ENCODE measurements around the gene FNDC3A.
"Not testable (repeated sequence)": the region's sequence is repeated elsewhere in the genome, so short reads cannot be mapped to it uniquely, and the experiment has no call there.

Gene FNDC3A

DNA sequence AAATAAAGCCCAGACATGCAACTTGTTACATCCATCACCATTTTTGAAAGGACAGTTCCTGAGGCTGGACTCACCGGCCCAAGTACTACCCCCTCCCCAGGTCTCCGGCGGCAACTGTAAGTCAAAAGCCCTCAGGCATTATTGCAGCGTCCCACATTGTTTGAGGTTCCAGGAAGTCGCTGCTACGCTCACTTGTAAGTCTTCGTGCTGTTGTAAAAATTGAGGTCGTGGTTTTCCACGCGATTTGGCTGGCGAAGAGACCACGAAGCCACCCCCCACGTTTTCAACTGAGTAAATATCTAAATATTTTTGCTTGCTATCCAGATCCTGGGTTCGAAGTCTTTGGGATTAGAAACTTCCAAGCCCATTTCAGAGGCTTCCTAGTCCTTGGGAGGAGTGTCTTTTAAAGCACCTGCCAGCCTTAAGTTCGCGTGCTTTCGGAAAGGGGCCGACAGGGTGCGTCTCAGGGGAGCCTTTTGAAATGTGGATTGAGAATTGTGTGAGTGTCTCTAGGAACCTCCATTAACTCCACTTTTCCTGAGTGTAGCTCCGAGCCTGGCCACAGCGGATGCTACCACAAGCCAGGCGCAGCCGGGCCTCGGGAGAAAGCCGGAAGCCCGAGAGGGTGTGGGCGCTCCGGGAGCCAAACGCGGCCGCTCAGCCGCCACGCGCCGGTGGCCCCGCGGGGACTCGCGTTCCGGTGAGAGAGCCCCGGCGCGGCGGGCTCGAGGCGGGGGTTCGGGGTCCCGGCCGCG, 434 bp upstream of the FNDC3A start:
- peak; percentile 11 for DNase-seq (ENCODE audit: low read depth, low spot score)

DNA sequence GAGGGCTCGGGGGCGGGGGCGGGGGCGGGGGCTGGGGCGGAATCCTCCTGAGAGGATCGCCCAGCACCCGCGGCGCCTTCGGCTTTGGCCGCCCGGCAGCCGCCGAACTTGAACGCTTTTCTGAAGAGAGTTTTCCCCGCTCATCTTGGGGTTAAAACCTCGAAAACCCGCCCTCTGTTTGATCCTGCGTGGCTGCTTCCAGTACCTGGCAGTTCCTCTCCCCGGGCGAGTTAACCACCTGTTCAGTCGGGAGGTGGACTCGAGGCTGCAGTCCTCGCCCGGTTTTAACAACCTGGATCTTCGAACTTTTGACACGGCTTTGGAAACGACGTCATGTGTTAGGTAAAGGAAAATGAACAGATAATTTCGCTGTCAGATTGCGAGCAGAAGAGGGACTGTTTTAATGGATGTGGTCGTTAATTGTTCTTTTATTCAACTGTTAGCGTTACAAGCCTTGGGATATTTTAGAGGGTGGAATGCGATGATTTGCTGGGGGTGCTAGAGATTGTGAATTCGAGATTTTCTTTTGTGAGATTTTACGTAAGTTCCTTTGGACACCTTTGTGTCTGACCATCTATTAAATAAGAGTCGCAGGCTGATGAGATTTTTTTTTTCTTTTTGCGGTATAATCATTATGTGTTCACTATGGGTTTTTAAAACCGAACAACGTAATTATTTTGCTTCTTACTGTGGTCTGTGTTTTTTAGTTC, 1.0 kb downstream of the FNDC3A start:
- DNase-seq (ENCODE audit: low read depth, low spot score), result no peak

DNA sequence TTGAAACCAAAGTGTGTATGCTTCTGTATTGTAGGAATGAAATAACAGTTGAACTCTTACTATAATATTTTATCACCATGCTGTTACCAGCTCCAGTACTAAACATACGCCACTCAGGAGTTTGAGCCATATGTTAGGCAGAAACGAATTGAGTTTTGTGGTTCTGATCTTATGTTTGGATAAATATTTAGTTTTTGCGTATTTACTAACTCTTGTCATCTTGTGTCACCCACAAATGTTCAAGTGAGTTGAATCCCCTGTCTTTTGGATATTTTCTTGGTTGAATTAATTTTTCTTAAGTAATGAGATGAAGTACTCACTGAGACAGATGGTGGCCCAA, 1.5 kb downstream of the FNDC3A start:
- DNase-seq (ENCODE audit: low read depth, low spot score), result no peak

DNA sequence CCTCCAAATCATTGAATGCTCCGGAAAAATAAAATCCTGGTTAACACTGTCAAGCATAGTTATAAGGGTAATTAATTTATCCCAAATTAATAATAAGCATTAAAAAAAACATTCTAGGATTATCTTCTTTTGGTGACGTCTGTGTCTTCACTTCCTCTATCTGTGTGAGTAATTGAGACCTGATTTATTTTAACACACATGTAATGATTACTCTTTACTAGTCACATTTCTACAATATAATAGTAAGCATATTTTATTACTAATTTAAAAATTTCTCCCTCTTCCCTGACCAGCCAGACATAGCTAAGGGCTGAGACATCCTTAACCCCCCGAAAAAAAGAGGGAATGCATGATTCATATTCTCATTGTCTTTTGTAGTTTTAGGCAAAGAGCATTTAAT, 2.3 kb downstream of the FNDC3A start:
- no peak for DNase-seq (ENCODE audit: low read depth, low spot score)

DNA sequence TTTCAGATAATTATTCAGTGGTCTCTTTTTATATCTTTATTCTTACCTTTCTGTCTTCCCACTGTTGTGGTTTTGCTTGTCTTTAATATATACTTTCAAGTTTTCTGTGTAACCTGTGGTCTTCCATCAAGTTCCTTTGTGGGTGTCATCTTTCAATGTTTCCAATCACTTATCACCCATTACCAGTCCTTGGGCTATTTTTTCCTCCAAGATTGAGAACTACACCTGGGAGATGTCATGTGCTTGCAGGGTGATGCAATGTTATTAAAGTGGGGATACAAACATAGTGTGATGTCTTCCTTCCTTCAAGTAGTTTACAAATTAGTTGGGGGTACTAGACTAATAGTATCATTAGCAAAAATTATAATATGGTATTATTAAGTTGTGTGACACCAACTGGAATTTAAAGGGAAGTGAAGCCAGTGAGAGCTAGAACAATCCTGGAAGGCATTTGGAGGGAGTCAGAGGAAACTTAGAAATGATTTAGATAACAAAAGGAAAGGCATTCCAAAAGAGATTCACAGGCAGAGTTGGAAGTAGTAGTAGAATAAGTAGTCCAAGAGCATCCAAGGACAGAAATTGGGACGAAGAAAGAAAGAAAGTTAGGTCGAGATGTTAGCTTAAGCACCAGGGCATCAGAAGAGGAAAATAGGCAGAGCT, 3.4 kb downstream of the FNDC3A start:
- DNase-seq (ENCODE audit: low read depth, low spot score), result no peak

DNA sequence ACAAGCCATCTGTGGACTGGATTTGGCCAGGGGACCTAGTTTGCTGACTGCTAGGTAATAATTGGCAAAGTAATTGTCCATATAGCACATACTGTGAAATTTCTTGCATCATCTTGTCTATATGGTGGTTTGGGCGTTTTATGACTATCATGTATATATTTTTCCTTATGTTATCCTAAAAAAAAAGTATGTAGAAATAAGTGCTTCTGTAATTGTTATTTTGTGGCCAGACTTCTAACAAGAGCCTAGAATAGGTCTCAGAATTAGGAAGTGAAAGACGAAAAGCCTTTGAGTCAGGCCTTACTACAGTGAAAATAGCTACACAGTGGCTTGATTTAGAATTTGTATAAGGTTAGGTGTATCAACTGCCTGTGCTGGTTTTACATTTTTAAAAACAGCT, 4.2 kb downstream of the FNDC3A start:
- no peak for DNase-seq (ENCODE audit: low read depth, low spot score)

DNA sequence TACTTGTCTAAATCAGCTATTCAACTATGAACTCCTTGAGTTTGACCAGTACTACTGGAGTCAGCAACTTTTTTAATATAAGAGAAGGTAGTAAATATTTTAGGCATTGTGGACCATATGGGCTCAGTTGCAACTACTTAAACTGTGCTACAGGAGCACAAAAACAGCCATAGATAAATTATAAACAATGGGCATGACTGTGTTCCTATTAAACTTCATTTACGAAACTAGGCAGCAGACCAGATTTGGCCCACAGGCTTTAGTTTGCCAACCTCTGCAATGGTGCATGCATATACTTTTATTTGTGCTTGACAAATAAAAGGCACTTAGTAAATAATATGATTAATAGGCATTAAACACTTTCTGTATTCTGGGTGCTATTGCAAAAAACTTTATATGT, 7.6 kb downstream of the FNDC3A start:
- no peak for DNase-seq (ENCODE audit: low read depth, low spot score)

DNA sequence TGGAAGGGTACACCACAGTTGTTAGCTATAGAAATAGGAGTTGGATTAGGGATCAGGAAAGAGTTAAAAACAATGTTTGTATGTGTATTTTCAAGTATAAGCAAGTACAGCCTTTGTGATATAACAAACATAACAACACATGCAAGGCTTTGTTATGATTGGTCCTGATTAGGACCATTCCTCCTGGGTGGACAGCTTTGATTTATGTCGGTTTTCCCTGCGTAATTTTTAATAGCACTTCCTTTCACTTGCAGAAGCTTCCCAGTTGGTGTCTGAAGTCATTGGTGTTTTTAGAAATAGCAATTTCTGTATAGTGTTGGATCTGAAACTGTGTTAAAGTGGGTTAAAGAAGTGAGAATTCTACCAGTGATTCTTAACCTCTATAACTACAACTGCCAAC, 10.0 kb downstream of the FNDC3A start:
- DNase-seq (ENCODE audit: low read depth, low spot score), result no peak

DNA sequence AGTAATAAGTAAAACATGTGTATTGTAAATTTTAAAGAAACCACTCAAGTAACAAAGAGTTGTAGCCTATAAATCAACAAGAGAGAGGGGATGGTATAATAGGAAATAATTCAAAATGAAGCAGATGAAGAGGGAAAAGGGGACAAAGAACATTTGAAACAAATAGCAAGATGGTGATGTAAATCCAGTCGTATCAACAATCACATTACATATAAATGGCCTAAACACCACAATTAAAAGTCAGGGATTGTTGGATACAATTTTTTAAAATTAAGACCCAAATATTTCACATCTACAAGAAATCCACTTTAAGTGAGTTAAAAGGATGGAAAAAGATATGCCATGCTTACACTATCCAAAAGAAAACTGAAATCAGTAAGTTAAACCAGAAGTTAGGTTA, 15.2 kb downstream of the FNDC3A start:
- DNase-seq (ENCODE audit: low read depth, low spot score), result no peak

DNA sequence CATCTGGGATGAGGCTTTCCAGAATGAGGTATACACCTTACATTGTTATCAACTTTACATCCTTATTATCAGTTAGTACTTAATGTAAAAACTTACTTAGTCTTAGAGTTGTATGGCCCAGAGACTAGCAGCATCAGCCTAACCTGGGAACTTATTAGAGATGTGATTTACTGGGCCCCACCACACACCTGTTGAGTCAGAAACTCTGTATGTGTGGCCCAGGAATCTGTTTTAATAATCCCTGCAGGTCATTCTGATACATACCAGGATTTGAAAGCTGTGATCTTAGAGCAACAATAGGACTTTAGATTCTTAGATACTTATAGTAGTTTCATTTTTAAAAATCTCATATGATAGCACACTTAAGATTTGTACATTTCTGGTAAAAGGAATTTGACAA, 17.4 kb downstream of the FNDC3A start:
- no peak for DNase-seq (ENCODE audit: low read depth, low spot score)

DNA sequence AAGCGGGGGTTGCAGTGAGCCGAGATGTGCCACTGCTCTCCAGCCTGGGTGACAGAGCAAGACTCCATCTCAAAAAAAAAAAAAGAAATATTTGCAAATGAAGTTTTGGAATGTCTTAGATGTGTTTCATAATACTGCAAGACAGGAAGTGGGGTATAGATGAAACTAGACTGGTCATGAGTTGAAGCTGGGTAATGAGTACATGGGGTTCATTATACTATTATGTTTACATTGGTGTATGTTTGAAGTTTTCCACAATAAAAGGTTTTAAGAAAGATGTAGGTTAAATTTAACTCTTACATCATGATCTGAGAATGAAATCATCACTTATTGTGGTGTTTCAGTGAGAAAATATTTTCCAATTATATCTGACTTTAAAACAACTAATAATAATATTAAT, 19.0 kb downstream of the FNDC3A start:
- DNase-seq (ENCODE audit: low read depth, low spot score), result no peak

DNA sequence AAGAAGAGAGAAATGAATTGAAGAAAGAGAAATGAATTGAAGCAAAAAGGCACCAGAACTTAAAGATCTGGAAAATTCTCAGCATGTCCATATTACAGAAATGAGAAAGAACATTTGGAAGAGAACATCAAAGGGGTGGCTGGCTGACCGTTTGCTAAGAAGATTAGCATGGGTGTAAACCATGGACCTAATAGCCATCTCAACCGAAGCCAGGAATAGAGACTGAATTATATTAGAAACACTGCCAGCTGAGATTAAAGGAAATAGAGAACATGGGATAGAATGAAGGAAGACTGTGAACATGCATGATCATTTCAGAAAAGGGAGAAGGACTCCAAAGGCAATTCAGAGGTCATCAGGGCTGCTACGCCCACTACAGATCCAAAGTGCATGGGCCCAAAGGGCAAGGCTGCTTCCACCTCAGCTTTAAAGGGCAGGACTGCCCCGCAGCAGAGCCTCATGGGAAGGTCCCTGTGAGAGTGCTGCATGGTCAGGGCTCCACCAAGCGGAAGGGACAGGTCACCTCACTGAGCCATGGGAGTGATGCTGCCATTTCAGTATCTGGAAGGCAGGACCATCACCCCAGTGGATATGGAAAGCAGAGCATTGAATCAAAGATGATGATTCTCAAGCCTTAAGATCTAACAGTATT, 23.1 kb downstream of the FNDC3A start:
- no peak for DNase-seq (ENCODE audit: low read depth, low spot score)

DNA sequence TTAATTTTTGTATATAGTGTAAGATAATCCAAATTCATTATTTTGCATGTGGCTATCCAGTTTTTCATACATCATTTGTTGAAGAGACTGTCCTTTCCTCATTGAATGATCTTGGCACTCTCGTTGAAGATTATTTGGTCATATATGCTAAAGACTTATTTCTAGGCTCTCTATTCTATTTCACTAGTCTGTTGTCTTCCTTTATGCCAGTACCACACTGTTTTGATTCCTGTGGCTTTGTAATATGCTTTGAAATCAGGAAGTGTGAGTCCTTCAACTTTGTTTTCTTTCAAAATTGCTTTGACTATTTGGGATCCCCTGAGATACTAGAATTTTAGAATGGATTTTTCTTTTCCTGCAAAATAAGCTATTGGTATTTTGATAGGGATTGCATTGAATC, 24.5 kb downstream of the FNDC3A start:
- no peak for DNase-seq (ENCODE audit: low read depth, low spot score)

DNA sequence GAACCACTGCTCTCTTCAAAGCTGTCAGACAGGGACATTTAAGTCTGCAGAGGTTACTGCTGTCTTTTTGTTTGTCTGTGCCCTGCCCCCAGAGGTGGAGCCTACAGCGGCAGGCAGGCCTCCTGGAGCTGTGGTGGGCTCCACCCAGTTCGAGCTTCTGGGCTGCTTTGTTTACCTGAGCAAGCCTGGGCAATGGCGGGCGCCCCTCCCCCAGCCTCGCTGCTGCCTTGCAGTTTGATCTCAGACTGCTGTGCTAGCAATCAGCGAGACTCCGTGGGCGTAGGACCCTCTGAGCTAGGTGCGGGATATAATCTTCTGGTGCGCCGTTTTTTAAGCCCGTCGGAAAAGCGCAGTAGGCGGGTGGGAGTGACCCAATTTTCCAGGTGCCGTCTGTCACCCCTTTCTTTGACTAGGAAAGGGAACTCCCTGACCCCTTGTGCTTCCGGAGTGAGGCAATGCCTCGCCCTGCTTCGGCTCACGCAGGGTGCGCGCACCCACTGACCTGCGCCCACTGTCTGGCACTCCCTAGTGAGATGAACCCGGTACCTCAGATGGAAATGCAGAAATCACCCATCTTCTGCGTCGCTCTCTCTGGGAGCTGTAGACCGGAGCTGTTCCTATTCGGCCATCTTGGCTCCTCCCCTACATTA, 43.4 kb downstream of the FNDC3A start:
- DNase-seq (ENCODE audit: low read depth, low spot score), result not testable (repeated sequence)

DNA sequence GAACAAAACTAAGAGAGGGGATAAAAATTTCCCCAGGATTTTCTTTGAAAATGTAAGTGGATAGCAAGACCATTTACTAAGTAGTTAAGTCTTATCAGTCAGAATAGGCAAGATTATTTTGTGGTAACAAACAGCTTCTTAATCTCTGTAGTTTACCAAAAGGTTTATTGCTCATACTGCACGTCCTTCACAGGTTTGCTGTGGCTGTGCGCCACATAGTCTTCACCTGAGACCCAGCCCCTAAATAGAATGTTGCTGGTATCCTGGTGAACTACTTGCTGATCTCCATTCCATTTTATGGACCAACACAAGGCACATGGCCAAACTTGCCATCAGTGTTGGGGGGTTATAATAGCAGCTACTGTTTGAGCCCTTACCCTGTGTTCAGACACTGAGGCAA, 44.6 kb downstream of the FNDC3A start:
- no peak for DNase-seq (ENCODE audit: low read depth, low spot score)

DNA sequence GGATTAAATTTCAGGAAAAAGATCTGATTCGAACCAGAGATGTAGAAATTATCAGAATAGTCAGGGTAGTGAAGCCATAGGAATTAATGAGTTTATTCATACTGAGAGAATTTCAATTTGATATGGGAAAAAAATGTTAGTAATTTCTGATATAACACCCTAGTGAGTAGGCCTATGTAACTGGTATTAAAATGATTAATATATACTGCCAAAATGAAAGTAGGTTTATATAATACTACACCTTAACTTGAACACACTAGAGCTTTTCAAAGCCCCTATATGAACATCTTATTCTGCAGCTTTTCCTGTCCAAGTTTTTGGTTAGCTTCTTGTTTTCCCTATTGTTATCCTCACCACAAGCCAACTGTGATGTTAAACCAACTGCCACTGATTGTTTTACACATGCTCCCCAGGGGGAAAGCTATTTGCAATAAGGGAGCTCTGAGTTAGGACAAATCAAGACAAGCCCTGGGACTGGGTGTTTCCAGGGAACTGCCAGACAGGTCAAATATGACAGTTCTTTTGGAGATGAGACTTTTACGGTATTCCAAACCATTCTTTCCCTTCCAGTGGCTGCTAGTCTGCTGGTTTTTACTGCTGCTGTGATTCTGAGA, 45.3 kb downstream of the FNDC3A start:
- DNase-seq (ENCODE audit: low read depth, low spot score), result no peak

DNA sequence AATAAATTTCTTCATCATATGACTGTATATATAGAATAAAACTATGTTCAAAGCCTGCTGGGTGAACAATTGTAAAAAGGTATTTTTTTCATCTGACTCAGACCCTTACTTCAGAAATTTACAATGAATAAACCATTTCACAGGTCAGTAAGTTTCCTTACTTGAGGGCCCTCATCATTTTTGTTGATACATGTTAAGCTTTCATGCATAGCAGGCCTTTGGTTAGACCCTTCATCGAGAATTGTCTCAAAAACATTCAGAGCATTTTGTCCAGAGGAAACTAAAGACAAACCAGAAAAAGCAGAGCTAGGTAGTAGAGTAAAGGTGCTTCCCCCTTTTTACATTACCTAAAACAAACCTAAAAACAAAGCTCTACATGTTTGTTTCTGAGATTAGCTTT, 46.2 kb downstream of the FNDC3A start:
- DNase-seq (ENCODE audit: low read depth, low spot score), result no peak

DNA sequence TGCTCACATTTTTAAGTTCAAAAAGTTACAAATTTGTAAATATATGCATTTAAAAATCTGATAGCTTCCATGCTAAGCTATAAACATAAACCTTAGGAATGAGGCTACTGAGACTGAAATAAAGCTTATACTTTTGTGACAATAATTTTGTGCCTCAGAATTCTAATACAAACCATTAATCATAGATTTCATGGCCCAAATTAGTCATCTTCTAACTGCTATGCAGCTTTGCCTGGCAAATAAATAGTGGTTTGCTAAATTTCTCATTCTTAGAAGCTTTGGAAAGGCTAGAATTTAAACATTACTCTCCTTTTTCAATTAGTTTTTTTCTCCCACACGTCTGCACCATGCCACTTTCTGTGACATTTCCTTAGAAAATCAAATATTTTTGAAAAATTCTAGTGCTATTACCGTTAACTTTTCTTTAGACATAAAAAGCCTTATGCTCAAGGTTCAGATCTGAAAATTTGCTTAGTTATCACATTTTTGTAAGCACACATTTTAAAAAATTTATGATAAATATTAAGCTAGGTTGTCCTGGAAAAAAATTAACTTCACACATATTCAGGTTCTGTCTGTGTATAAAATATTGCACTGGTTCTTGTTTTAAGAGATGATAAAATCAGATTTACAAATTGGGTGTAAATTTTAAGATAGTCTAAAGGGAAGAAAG, 46.9 kb downstream of the FNDC3A start:
- no peak for DNase-seq (ENCODE audit: low read depth, low spot score)

DNA sequence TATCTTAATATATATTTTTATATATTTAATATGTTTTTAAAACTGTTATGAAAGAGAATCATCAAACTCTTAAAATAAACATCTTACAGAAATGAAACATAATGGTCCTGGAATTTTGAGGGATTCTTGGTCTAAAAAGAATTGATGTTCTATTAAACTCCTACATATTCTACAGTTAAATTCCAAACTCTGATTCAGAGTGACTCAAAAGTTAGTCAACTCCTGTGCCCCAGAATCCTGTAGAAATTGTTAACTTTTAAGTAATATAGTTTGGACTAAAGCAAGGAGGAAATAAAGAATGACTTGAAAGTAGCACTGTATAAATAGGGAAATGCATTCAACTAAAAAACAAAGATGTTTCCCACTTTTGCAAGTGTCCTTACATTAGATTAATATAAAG, 47.7 kb downstream of the FNDC3A start:
- no peak for DNase-seq (ENCODE audit: low read depth, low spot score)

DNA sequence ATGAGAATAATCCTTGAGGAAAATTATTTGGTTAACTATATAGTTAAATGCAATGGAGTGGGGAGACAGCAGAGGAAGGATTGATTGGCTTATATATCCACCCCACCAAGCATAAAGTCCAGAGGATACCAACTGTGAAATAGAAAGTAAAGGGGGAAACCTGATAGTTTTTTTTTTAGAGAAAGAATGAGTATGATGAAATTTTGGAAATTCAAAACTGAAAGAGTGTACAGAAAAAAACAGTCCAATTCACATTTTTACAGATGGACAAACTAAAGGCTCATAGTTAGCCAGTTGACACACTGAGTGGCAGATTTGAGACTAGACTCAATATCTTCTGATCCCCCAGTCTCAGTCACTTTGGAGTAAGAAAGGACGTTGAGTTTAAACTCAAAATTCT, 51.1 kb downstream of the FNDC3A start:
- no peak for DNase-seq (ENCODE audit: low read depth, low spot score)

DNA sequence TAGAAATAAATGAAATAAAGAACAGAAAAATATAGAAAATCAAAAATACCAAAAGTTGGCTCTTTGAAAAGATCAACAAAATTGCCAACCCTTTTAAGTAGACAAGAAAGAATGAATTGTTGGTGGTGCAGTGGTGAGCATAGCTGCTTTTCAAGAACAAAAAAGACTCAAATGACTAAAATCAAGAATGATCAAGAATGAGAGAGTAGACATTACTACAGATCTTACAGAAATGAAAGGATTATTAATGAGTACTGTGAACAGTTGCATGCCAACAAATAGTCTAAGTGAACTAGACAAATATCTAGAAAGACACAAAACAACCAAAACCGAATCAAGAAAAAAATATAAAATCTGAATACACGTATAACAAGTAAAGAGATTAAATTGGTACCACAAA, 53.9 kb downstream of the FNDC3A start:
- DNase-seq (ENCODE audit: low read depth, low spot score), result no peak

Data from activated CD4-positive, CD25-positive, alpha-beta regulatory T cell treated with anti-CD3 and anti-CD28 coated beads, Interleukin-2, amount 50 U/mL, for 16 hours (primary cell).